NCI-H1930 (cell line): ENCODE results near the gene LAGE3.

Experiments
- DNase-seq, 2 experiments: peaks; one replicate each; lab custom pipeline; 2025; lab: John Stamatoyannopoulos, UW

LAGE3 gene

GRCh38 chrX:154457491-154458115, 21.5 kb downstream of the LAGE3 start:
- peak; percentile 32 to 65 for DNase-seq

GRCh38 chrX:154452823-154453222, 26.3 kb downstream of the LAGE3 start:
- DNase-seq: no peak

- no peak for DNase-seq
Measured at GRCh38 chrX:154450312-154450711, 28.8 kb downstream of the LAGE3 start.

- no peak for DNase-seq
Measured at GRCh38 chrX:154449618-154450017, 29.5 kb downstream of the LAGE3 start.

- DNase-seq: no peak
Measured at GRCh38 chrX:154448484-154448883, 30.6 kb downstream of the LAGE3 start.

GRCh38 chrX:154446430-154446829, 32.7 kb downstream of the LAGE3 start:
- no peak for DNase-seq

GRCh38 chrX:154445776-154446175, 33.3 kb downstream of the LAGE3 start:
- DNase-seq: no peak

GRCh38 chrX:154444755-154445246, 34.3 kb downstream of the LAGE3 start:
- DNase-seq: no peak

GRCh38 chrX:154443992-154444754, 34.9 kb downstream of the LAGE3 start, which contains the start of gene FAM50A:
TSS of gene FAM50A (plus strand) at chrX:154444141. CDS start at chrX:154444236, 95 bp downstream.
- DNase-seq: peak; percentile 48 to 68

- no peak for DNase-seq
Measured at GRCh38 chrX:154443479-154443910, 35.6 kb downstream of the LAGE3 start.

GRCh38 chrX:154441984-154442707, 36.9 kb downstream of the LAGE3 start:
- no peak for DNase-seq

- DNase-seq: no peak
Measured at GRCh38 chrX:154441564-154441963, 37.5 kb downstream of the LAGE3 start.

- DNase-seq: no peak
Measured at GRCh38 chrX:154440623-154441357, 38.3 kb downstream of the LAGE3 start.

- no peak for DNase-seq
Measured at GRCh38 chrX:154439841-154440240, 39.2 kb downstream of the LAGE3 start.

GRCh38 chrX:154437971-154438893, 40.8 kb downstream of the LAGE3 start:
- DNase-seq: no peak

- peak; percentile 11 to 57 for DNase-seq
Measured at GRCh38 chrX:154436983-154437752, 41.9 kb downstream of the LAGE3 start, which contains the start of gene GDI1. TSS of gene GDI1 (plus strand) at chrX:154437154. CDS start at chrX:154437255, 101 bp downstream.

- peak; percentile 21 to 57 for DNase-seq
Measured at GRCh38 chrX:154436374-154436982, 42.6 kb downstream of the LAGE3 start.

GRCh38 chrX:154435171-154435733, 43.8 kb downstream of the LAGE3 start:
- DNase-seq: no peak
